ENCODE measurements around the gene DAG1.

GRCh38 chr3:49513494-49514124, 43.5 kb downstream of the DAG1 start:
- TF ChIP-seq MAX (IDR thresholded peaks at IDR 0.05; ENCODE audit: low read depth, low read length) (no peak), SIN3A (IDR thresholded peaks at IDR 0.05; ENCODE audit: low read depth, low read length) (no peak), RFX5 (IDR thresholded peaks at IDR 0.05; ENCODE audit: low read depth, low read length) (no peak), BRCA1 (IDR thresholded peaks at IDR 0.05; ENCODE audit: low read depth, low read length) (no peak), CREB1 (IDR thresholded peaks at IDR 0.05; ENCODE audit: low read depth) (no peak), CEBPB (IDR thresholded peaks at IDR 0.05; ENCODE audit: borderline replicate concordance in 1 of 2, low read depth in 2 of 2, low read length in 2 of 2) (no peak), CTCF (IDR thresholded peaks at IDR 0.05 in 2 of 3, conservative IDR thresholded peaks at IDR 0.05 in 1 of 3; ENCODE audit: control insufficient read depth in 2 of 3, extremely low read depth in 1 of 3, insufficient read depth in 1 of 3, low read depth in 3 of 3, low read length in 3 of 3) (no peak), PBX3 (IDR thresholded peaks at IDR 0.05; ENCODE audit: insufficient replicate concordance, low read depth, low read length) (no peak), HDAC2 (IDR thresholded peaks at IDR 0.05) (no peak), POLR2A (IDR thresholded peaks at IDR 0.05; ENCODE audit: low read depth, low read length) (no peak), ZSCAN29 (IDR thresholded peaks at IDR 0.05) (no peak)

All from GM12878 (cell line).